Right forelimb (tissue), 1 donor: ENCODE data around the gene PTRH2.
A peak's percentile ranks its signal among the peaks of the same experiment; 100 is the strongest.
"Not testable (repeated sequence)": the region's sequence is repeated elsewhere in the genome, so short reads cannot be mapped to it uniquely, and the experiment has no call there.

Experiments used
- DNase-seq: peaks from one replicate; pipeline ENCODE4 v3.0.0-alpha.2; 2018

The PTRH2 gene

GRCh38 chr17:59707149-59707970, at the start of gene PTRH2, which contains the start of gene VMP1:
Gene PTRH2 (minus strand): TSS chr17:59707430. CDS start chr17:59697978, 9,452 bp downstream.
Gene VMP1 (plus strand): TSS chr17:59707654. CDS start chr17:59731447, 23,793 bp downstream.
- DNase-seq: peak; percentile 96

GRCh38 chr17:59756236-59756818, 49.1 kb upstream of the PTRH2 start:
- no peak for DNase-seq

- DNase-seq: not testable (repeated sequence)
These were observed 47.8 kb upstream of the PTRH2 start for GRCh38 chr17:59755069-59755468.

GRCh38 chr17:59754552-59754951, 47.3 kb upstream of the PTRH2 start:
- no peak for DNase-seq

- no peak for DNase-seq
These were observed 46.6 kb upstream of the PTRH2 start for GRCh38 chr17:59753522-59754467.

- no peak for DNase-seq
These were observed 45.7 kb upstream of the PTRH2 start for GRCh38 chr17:59752922-59753321.

- DNase-seq: no peak
These were observed 45.2 kb upstream of the PTRH2 start for GRCh38 chr17:59752446-59752845.

GRCh38 chr17:59751955-59752413, 44.8 kb upstream of the PTRH2 start:
- DNase-seq: no peak

- no peak for DNase-seq
These were observed 41.4 kb upstream of the PTRH2 start for GRCh38 chr17:59748591-59748990.

GRCh38 chr17:59746849-59747445, 39.7 kb upstream of the PTRH2 start:
- no peak for DNase-seq

GRCh38 chr17:59745040-59745439, 37.8 kb upstream of the PTRH2 start:
- DNase-seq: no peak

GRCh38 chr17:59743842-59744241, 36.6 kb upstream of the PTRH2 start:
- no peak for DNase-seq

GRCh38 chr17:59737324-59737723, 30.1 kb upstream of the PTRH2 start:
- DNase-seq: no peak

- DNase-seq: no peak
These were observed 27.0 kb upstream of the PTRH2 start for GRCh38 chr17:59734226-59734625.

- no peak for DNase-seq
These were observed 26.5 kb upstream of the PTRH2 start for GRCh38 chr17:59733697-59734096.

GRCh38 chr17:59730268-59730834, 23.1 kb upstream of the PTRH2 start:
- DNase-seq: no peak

- no peak for DNase-seq
These were observed 20.7 kb upstream of the PTRH2 start for GRCh38 chr17:59727817-59728533.

- no peak for DNase-seq
These were observed 18.5 kb upstream of the PTRH2 start for GRCh38 chr17:59725691-59726090.

GRCh38 chr17:59723607-59724006, 16.4 kb upstream of the PTRH2 start:
- DNase-seq: no peak

GRCh38 chr17:59723041-59723440, 15.8 kb upstream of the PTRH2 start:
- DNase-seq: no peak

GRCh38 chr17:59722623-59723022, 15.4 kb upstream of the PTRH2 start:
- DNase-seq: no peak

- DNase-seq: no peak
These were observed 12.3 kb upstream of the PTRH2 start for GRCh38 chr17:59719526-59719925.
